HL-60 (cell line): ENCODE data around the gene PRKAG2.

Experiments
- DNase-seq, 2 experiments: peaks; one replicate each; pipeline ENCODE4 v3.0.0-alpha.2; 2010 to 2020; ENCODE audit warnings: low read depth in 1 of 2, low spot score in 1 of 2
- H3K27ac ChIP-seq: fragments of 250-450 bp; sonication (Bioruptor Pico); replicated peaks from 2 replicates; pipeline ENCODE4 v1.5.1; 2020; ENCODE audit warnings: mild to moderate bottlenecking, moderate library complexity
- H3K27me3 ChIP-seq: fragments of 250-450 bp; sonication (Bioruptor Pico); 2 replicates; pipeline ENCODE4 v1.5.1; 2021; ENCODE audit warnings: mild to moderate bottlenecking, moderate library complexity; ENCODE audit not compliant: insufficient read depth, poor library complexity, severe bottlenecking
- H3K4me3 ChIP-seq: replicated peaks from 2 replicates; pipeline ENCODE4 v1.5.1; 2011; ENCODE audit warnings: mild to moderate bottlenecking, control low read depth, low read length; ENCODE audit not compliant: insufficient read depth
- CTCF ChIP-seq: IDR thresholded peaks from one replicate; pipeline ENCODE4 v1.5.1; 2011; ENCODE audit warnings: low read length, control low read depth, inconsistent platforms; ENCODE audit not compliant: insufficient read depth
- GABPA ChIP-seq: IDR thresholded peaks from 2 replicates; pipeline ENCODE4 v1.6.1; 2012; ENCODE audit warnings: low read depth
- POLR2AphosphoS5 ChIP-seq: IDR thresholded peaks from 2 replicates; pipeline ENCODE4 v1.6.1; 2012; ENCODE audit warnings: low read depth
- REST ChIP-seq: IDR thresholded peaks from 2 replicates; pipeline ENCODE4 v1.6.1; 2012; ENCODE audit warnings: low read depth; ENCODE audit not compliant: insufficient replicate concordance
- SPI1 ChIP-seq: IDR thresholded peaks from 2 replicates; pipeline ENCODE4 v1.6.1; 2012; ENCODE audit warnings: low read depth, mild to moderate bottlenecking, borderline replicate concordance

PRKAG2 gene

GRCh38 chr7:151845412-151846205 lies 31.3 kb downstream of the PRKAG2 start:
- Histone ChIP-seq H3K27ac (no peak overlapping the region), H3K27me3 (no peaks in the 10 kb centered on the region), H3K4me3 (no peak overlapping the region)
- DNase-seq, result no peak
- TF ChIP-seq CTCF, result no peak
- no peak for TF ChIP-seq GABPA
- TF ChIP-seq POLR2AphosphoS5, result no peak

- no peaks in the 10 kb centered on the region for H3K27me3 ChIP-seq
- no peak overlapping the region for H3K27ac ChIP-seq
- H3K4me3 ChIP-seq, result no peak overlapping the region
- TF ChIP-seq CTCF (no peak), REST (no peak), POLR2AphosphoS5 (no peak), GABPA (no peak), SPI1 (no peak)
- DNase-seq, result no peak
Observed at GRCh38 chr7:151844825-151845200, 32.1 kb downstream of the PRKAG2 start.

GRCh38 chr7:151844071-151844824 lies 32.7 kb downstream of the PRKAG2 start:
- Histone ChIP-seq H3K27ac (no peak overlapping the region; the same call in 1 of the 2 replicates), H3K4me3 (no peak overlapping the region), H3K27me3 (no peaks in the 10 kb centered on the region)
- DNase-seq, result peak in 1 of 2 experiments; percentile 23
- no peak for TF ChIP-seq CTCF
- TF ChIP-seq REST, result no peak
- no peak for TF ChIP-seq GABPA
- no peak for TF ChIP-seq POLR2AphosphoS5
- TF ChIP-seq SPI1, result no peak
